ENCODE data around the gene PRKD1. TPM values are rescaled to one million over a fixed set of nuclear protein-coding genes. Genes with fewer than 3 reads are reported as not detected.
"Not testable (repeated sequence)": the region's sequence is repeated elsewhere in the genome, so short reads cannot be mapped to it uniquely, and the experiment has no call there.

The PRKD1 gene
- total RNA-seq, 1 experiment from 2014 or later = 1.2 TPM

DNA sequence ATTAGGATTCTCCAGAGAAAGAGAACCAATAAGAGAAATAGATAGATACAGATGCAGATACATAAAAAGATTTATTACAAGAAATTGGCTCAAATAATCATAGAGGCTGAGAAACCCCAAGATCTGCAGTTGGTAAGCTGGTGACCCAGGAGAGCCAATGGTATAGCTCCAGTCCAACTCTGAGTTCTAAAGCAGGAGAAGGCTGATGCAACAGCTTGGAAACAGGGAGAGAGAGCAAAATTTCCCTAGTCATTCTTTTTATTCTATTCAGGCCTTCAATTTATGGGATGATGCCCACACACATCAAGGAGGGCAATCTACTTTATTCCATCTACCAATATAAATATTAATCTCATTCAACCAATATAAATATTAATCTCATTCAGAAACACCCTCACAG lies 218.2 kb downstream of the PRKD1 start:
- CTCF ChIA-PET = no interaction called here
- Histone ChIP-seq H3K27me3 (ENCODE audit: low read length) (no peaks in the 10 kb centered on the region), H2AFZ (ENCODE audit: low read length) (no peak overlapping the region), H3F3A (ENCODE audit: low read length, unreplicated experiment) (no peaks in the 10 kb centered on the region), H4K20me1 (ENCODE audit: low read length) (no peaks in the 10 kb centered on the region), H3K9me3 (ENCODE audit: low read length) (no peaks in the 10 kb centered on the region), H3K9me2 (replicated peaks; ENCODE audit: low read length) (no peaks in the 10 kb centered on the region), H3K4me1 (ENCODE audit: insufficient read depth, low read length) (no peaks in the 10 kb centered on the region), H3K9ac (ENCODE audit: low read length) (no peak overlapping the region), H3K4me3 (ENCODE audit: low read length) (no peak overlapping the region), H3K79me2 (ENCODE audit: low read length) (no peaks in the 10 kb centered on the region), H3K36me3 (ENCODE audit: low read depth, low read length) (no peaks in the 10 kb centered on the region), H3K4me2 (ENCODE audit: low read length) (no peak overlapping the region), H3K27ac (ENCODE audit: low read length) (no peak overlapping the region)
- TF ChIP-seq EZH2 (IDR thresholded peaks at IDR 0.05; ENCODE audit: low read length, unreplicated experiment) = no peak
- TF ChIP-seq, protein P1, sequence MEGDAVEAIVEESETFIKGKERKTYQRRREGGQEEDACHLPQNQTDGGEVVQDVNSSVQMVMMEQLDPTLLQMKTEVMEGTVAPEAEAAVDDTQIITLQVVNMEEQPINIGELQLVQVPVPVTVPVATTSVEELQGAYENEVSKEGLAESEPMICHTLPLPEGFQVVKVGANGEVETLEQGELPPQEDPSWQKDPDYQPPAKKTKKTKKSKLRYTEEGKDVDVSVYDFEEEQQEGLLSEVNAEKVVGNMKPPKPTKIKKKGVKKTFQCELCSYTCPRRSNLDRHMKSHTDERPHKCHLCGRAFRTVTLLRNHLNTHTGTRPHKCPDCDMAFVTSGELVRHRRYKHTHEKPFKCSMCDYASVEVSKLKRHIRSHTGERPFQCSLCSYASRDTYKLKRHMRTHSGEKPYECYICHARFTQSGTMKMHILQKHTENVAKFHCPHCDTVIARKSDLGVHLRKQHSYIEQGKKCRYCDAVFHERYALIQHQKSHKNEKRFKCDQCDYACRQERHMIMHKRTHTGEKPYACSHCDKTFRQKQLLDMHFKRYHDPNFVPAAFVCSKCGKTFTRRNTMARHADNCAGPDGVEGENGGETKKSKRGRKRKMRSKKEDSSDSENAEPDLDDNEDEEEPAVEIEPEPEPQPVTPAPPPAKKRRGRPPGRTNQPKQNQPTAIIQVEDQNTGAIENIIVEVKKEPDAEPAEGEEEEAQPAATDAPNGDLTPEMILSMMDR (conservative IDR thresholded peaks at IDR 0.05; ENCODE audit: low read depth, low read length) = no peak
- TF ChIP-seq EZH2phosphoT487 (IDR thresholded peaks at IDR 0.05; ENCODE audit: borderline replicate concordance, low read length) = no peak
- intact Hi-C loops (cut with micrococcal nuclease) = no loop called here
- no TSS peak for BruUV-seq (replicated peaks)
- POLR2A ChIA-PET (ENCODE audit: unreplicated experiment) = interaction anchor here (0.7 kb wide), 1 partner anchor 11 kb away, joined by 3 read pairs; no protein-coding TSS in a partner anchor
- no peak for ATAC-seq
- no peak for DNase-seq

DNA sequence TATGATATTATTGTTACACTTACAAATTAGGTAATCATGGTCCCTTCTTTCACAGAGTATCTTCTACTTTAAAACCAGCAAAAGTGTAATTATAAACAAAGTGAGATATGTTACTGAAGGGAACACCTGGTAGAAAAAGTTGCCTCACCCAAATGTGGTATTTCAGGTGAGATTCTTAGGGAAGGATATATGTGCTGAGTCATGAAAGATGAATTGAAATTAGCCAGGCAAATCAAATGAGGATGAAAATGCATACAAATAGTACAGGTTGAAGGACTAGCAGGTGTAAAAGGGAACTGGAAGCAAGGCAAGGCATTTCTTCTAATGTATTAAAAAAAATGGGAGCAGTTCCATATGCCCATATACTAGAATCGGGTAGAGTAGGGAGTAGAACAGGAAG lies 220.9 kb downstream of the PRKD1 start:
- no peaks in the 10 kb centered on the region for H3K36me3 ChIP-seq (ENCODE audit: low read depth, low read length)
- no peak overlapping the region for H3K9ac ChIP-seq (ENCODE audit: low read length)
- H3K27me3 ChIP-seq (ENCODE audit: low read length) = no peaks in the 10 kb centered on the region
- BruUV-seq (replicated peaks) = no TSS peak
- ChIA-PET POLR2A (ENCODE audit: unreplicated experiment) (no interaction called here), CTCF (no interaction called here)
- H3F3A ChIP-seq (ENCODE audit: low read length, unreplicated experiment) = no peaks in the 10 kb centered on the region
- no peaks in the 10 kb centered on the region for H4K20me1 ChIP-seq (ENCODE audit: low read length)
- no peak overlapping the region for H3K27ac ChIP-seq (ENCODE audit: low read length)
- H3K9me2 ChIP-seq (replicated peaks; ENCODE audit: low read length) = no peaks in the 10 kb centered on the region
- intact Hi-C loops (cut with micrococcal nuclease) = no loop called here
- H2AFZ ChIP-seq (ENCODE audit: low read length) = no peak overlapping the region
- no peak overlapping the region for H3K4me3 ChIP-seq (ENCODE audit: low read length)
- no peaks in the 10 kb centered on the region for H3K4me1 ChIP-seq (ENCODE audit: insufficient read depth, low read length)
- no peaks in the 10 kb centered on the region for H3K9me3 ChIP-seq (ENCODE audit: low read length)
- no peak overlapping the region for H3K4me2 ChIP-seq (ENCODE audit: low read length)
- DNase-seq (no peak), ATAC-seq (no peak)
- no peaks in the 10 kb centered on the region for H3K79me2 ChIP-seq (ENCODE audit: low read length)
- no peak for TF ChIP-seq EZH2 (IDR thresholded peaks at IDR 0.05; ENCODE audit: low read length, unreplicated experiment)
- no peak for TF ChIP-seq EZH2phosphoT487 (IDR thresholded peaks at IDR 0.05; ENCODE audit: borderline replicate concordance, low read length)

DNA sequence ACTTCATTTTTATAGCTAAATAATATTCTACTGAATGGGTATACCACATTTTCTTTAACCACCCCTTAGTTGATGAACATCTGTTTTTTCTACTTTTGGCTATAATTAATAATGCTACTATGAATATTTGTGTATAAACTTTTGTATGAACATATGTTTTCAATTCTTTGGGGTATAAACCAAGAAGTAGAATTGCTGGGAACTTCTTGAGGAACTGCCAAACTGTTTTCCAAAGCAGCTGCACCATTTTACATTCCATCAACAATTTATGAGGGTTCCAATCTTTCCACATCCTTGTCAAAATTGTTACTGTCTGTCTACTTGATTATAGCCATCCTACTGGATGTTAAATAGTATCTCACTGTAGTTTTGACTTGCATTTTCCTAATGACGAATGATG lies 221.8 kb downstream of the PRKD1 start:
- no peaks in the 10 kb centered on the region for H3K27me3 ChIP-seq (ENCODE audit: low read length)
- no peak overlapping the region for H2AFZ ChIP-seq (ENCODE audit: low read length)
- ATAC-seq (no peak), DNase-seq (no peak)
- H4K20me1 ChIP-seq (ENCODE audit: low read length) = no peaks in the 10 kb centered on the region
- no peaks in the 10 kb centered on the region for H3K9me3 ChIP-seq (ENCODE audit: low read length)
- H3K9ac ChIP-seq (ENCODE audit: low read length) = no peak overlapping the region
- no peaks in the 10 kb centered on the region for H3K4me1 ChIP-seq (ENCODE audit: insufficient read depth, low read length)
- TF ChIP-seq, protein P1 (conservative IDR thresholded peaks at IDR 0.05; ENCODE audit: low read depth, low read length) = no peak
- TF ChIP-seq EZH2 (IDR thresholded peaks at IDR 0.05; ENCODE audit: low read length, unreplicated experiment) (no peak), EZH2phosphoT487 (IDR thresholded peaks at IDR 0.05; ENCODE audit: borderline replicate concordance, low read length) (no peak)
- H3K36me3 ChIP-seq (ENCODE audit: low read depth, low read length) = no peaks in the 10 kb centered on the region
- no TSS peak for BruUV-seq (replicated peaks)
- no peaks in the 10 kb centered on the region for H3K9me2 ChIP-seq (replicated peaks; ENCODE audit: low read length)
- no peaks in the 10 kb centered on the region for H3F3A ChIP-seq (ENCODE audit: low read length, unreplicated experiment)
- no peak overlapping the region for H3K4me3 ChIP-seq (ENCODE audit: low read length)
- no peak overlapping the region for H3K27ac ChIP-seq (ENCODE audit: low read length)
- no peak overlapping the region for H3K4me2 ChIP-seq (ENCODE audit: low read length)
- H3K79me2 ChIP-seq (ENCODE audit: low read length) = no peaks in the 10 kb centered on the region
- ChIA-PET POLR2A (ENCODE audit: unreplicated experiment) (no interaction called here), CTCF (no interaction called here)
- intact Hi-C loops (cut with micrococcal nuclease) = no loop called here

DNA sequence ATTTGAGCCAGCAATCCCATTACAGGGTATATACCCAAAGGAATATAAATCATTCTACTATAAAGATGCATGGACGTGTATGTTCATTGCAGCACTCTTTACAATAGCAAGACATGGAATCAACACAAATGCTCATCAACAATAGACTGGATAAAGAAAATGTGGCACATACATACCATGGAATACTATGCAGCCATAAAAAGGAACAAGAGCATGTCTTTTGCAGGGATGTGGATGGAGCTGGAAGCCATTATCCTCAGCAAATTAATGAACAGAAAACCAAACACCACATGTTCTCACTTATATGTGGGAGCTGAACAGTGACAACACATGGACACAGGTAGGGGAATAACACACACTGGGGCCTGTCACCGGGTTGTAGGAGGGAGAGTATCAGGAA lies 238.1 kb downstream of the PRKD1 start:
- H3K9me3 ChIP-seq (ENCODE audit: low read length); H4K20me1 ChIP-seq (ENCODE audit: low read length); H3K36me3 ChIP-seq (ENCODE audit: low read depth, low read length); POLR2A ChIA-PET (ENCODE audit: unreplicated experiment); BruUV-seq (replicated peaks); ATAC-seq; H3K27ac ChIP-seq (ENCODE audit: low read length); CTCF ChIA-PET; H3K9ac ChIP-seq (ENCODE audit: low read length); H3K4me3 ChIP-seq (ENCODE audit: low read length); H3K79me2 ChIP-seq (ENCODE audit: low read length); DNase-seq; intact Hi-C loops (cut with micrococcal nuclease); H3K9me2 ChIP-seq (replicated peaks; ENCODE audit: low read length); H3K4me2 ChIP-seq (ENCODE audit: low read length); H2AFZ ChIP-seq (ENCODE audit: low read length); H3F3A ChIP-seq (ENCODE audit: low read length, unreplicated experiment); H3K27me3 ChIP-seq (ENCODE audit: low read length); H3K4me1 ChIP-seq (ENCODE audit: insufficient read depth, low read length): not testable (repeated sequence)
